Hepatocyte (in vitro differentiated cells): Measurements from ENCODE around the gene RAB37. TPM values are rescaled to one million over a fixed set of nuclear protein-coding genes. Genes with fewer than 3 reads are reported as not detected.

Experiments used
- DNase-seq: peaks from one replicate; pipeline ENCODE4 v3.0.0-alpha.2; 2016; ENCODE audit warnings: low spot score
- H2AFZ ChIP-seq: fragments of 200-600 bp; sonication (generic); 2 replicates; pipeline ENCODE4 v1.6.0; 2016; ENCODE audit warnings: antibody characterized with exemption, mild to moderate bottlenecking
- H3K27ac ChIP-seq: fragments of 200-600 bp; sonication (generic); 2 replicates; pipeline ENCODE4 v1.5.1; 2016; ENCODE audit warnings: mild to moderate bottlenecking
- H3K27me3 ChIP-seq: fragments of 200-600 bp; sonication (generic); 2 replicates; pipeline ENCODE4 v1.6.1; 2016
- H3K36me3 ChIP-seq: fragments of 200-600 bp; sonication (generic); replicated peaks from 2 replicates; pipeline ENCODE4 v1.5.1; 2016; ENCODE audit warnings: low read depth; ENCODE audit not compliant: insufficient read depth
- H3K4me1 ChIP-seq: fragments of 200-600 bp; sonication (generic); 2 replicates; pipeline ENCODE4 v1.5.1; 2016; ENCODE audit warnings: mild to moderate bottlenecking, moderate library complexity; ENCODE audit not compliant: insufficient read depth
- H3K4me2 ChIP-seq: fragments of 200-600 bp; sonication (generic); 2 replicates; pipeline ENCODE4 v1.6.0; 2016
- H3K4me3 ChIP-seq: fragments of 200-600 bp; sonication (generic); 2 replicates; pipeline ENCODE4 v1.5.1; 2016; ENCODE audit warnings: mild to moderate bottlenecking
- H3K79me2 ChIP-seq: fragments of 200-600 bp; sonication (generic); 2 replicates; pipeline ENCODE4 v1.6.0; 2017; ENCODE audit warnings: mild to moderate bottlenecking
- H3K9me2 ChIP-seq: fragments of 200-600 bp; sonication (generic); replicated peaks from 2 replicates; pipeline ENCODE4 v1.6.0; 2017; ENCODE audit warnings: mild to moderate bottlenecking; ENCODE audit not compliant: insufficient read depth
- H3K9me3 ChIP-seq: fragments of 200-600 bp; sonication (generic); 2 replicates; pipeline ENCODE4 v1.5.1; 2016; ENCODE audit warnings: low read depth, mild to moderate bottlenecking
- H4K20me1 ChIP-seq: fragments of 200-600 bp; sonication (generic); 2 replicates; pipeline ENCODE4 v1.6.0; 2016; ENCODE audit warnings: mild to moderate bottlenecking; ENCODE audit not compliant: insufficient read depth, poor library complexity, severe bottlenecking
- CTCF ChIP-seq: fragments of 200-600 bp; sonication (generic); IDR thresholded peaks from 2 replicates; pipeline ENCODE4 v1.5.1; 2016; ENCODE audit warnings: antibody characterized with exemption, mild to moderate bottlenecking; ENCODE audit not compliant: poor library complexity
- EZH2 ChIP-seq: fragments of 200-600 bp; sonication (generic); IDR thresholded peaks from 2 replicates; pipeline ENCODE4 v1.6.1; 2016; ENCODE audit warnings: antibody characterized with exemption, mild to moderate bottlenecking, borderline replicate concordance
- EZH2phosphoT487 ChIP-seq: fragments of 200-600 bp; sonication (generic); IDR thresholded peaks from one replicate; pipeline ENCODE4 v1.6.1; 2018; ENCODE audit warnings: antibody characterized with exemption, mild to moderate bottlenecking, low read depth, moderate library complexity; ENCODE audit not compliant: unreplicated experiment, severe bottlenecking
- WGBS: methylation state at CpG from one replicate; pipeline ENCODE4 v1.1.6; 2016; ENCODE audit warnings: low lambda C conversion rate; ENCODE audit errors: missing lambda C conversion rate; 5-methylcytosine and 5-hydroxymethylcytosine counted together
- polyA plus RNA-seq: library from polyadenylated mRNA; unstranded; fragments of >200 nt; fragmentation: Nextera tagmentation; extraction: Ambion mirVana; gene quantifications from 2 replicates; pipeline ENCODE4 v1.2.1, GENCODE V29; 2016
- total RNA-seq: library from RNA; depleted of rRNA; stranded (reverse); fragments of >200 nt; gene quantifications from 2 replicates; pipeline ENCODE4 v1.2.3, GENCODE V29; 2014

The RAB37 gene
- total and polyA plus RNA-seq, 2 experiments from 2014 or later = 6.1 to 7.0 TPM

GRCh38 chr17:74790161-74791058, 53.4 kb downstream of the RAB37 start:
- no peak for TF ChIP-seq EZH2
- no peak for TF ChIP-seq CTCF
- TF ChIP-seq EZH2phosphoT487 = no peak
- H3K9me3 ChIP-seq = no peaks in the 10 kb centered on the region
- no peak overlapping the region for H2AFZ ChIP-seq
- H3K9me2 ChIP-seq = no peaks in the 10 kb centered on the region
- H4K20me1 ChIP-seq = no peaks in the 10 kb centered on the region
- WGBS = 92% methylated on average over 21 of the region's 21 CpGs
- H3K36me3 ChIP-seq = no peaks in the 10 kb centered on the region
- H3K27me3 ChIP-seq = no peaks in the 10 kb centered on the region
- no peak overlapping the region for H3K27ac ChIP-seq
- no peaks in the 10 kb centered on the region for H3K4me1 ChIP-seq
- no peak overlapping the region for H3K4me3 ChIP-seq
- no peak overlapping the region for H3K4me2 ChIP-seq
- DNase-seq = no peak
- H3K79me2 ChIP-seq = no peaks in the 10 kb centered on the region

GRCh38 chr17:74792586-74793105, 55.6 kb downstream of the RAB37 start:
- no peaks in the 10 kb centered on the region for H3K9me3 ChIP-seq
- H3K27me3 ChIP-seq = no peaks in the 10 kb centered on the region
- no peak for DNase-seq
- 95% methylated on average over 12 of the region's 12 CpGs for WGBS
- no peaks in the 10 kb centered on the region for H4K20me1 ChIP-seq
- TF ChIP-seq EZH2 (no peak), CTCF (no peak), EZH2phosphoT487 (no peak)
- H3K4me2 ChIP-seq = no peak overlapping the region
- no peak overlapping the region for H3K27ac ChIP-seq
- H3K9me2 ChIP-seq = no peaks in the 10 kb centered on the region
- no peaks in the 10 kb centered on the region for H3K4me1 ChIP-seq
- no peaks in the 10 kb centered on the region for H3K79me2 ChIP-seq
- no peak overlapping the region for H2AFZ ChIP-seq
- H3K36me3 ChIP-seq = no peaks in the 10 kb centered on the region
- no peak overlapping the region for H3K4me3 ChIP-seq

- no peak overlapping the region for H3K4me2 ChIP-seq
- H3K9me3 ChIP-seq = no peaks in the 10 kb centered on the region
- no peak overlapping the region for H3K27ac ChIP-seq
- H3K4me3 ChIP-seq = no peak overlapping the region
- H3K36me3 ChIP-seq = no peaks in the 10 kb centered on the region
- H3K4me1 ChIP-seq = no peaks in the 10 kb centered on the region
- H2AFZ ChIP-seq = no peak overlapping the region
- H3K79me2 ChIP-seq = no peaks in the 10 kb centered on the region
- H3K27me3 ChIP-seq = no peaks in the 10 kb centered on the region
- H4K20me1 ChIP-seq = no peaks in the 10 kb centered on the region
- DNase-seq = no peak
- TF ChIP-seq EZH2phosphoT487 = no peak
- no peak for TF ChIP-seq EZH2
- TF ChIP-seq CTCF = no peak
- no peaks in the 10 kb centered on the region for H3K9me2 ChIP-seq
- 96% methylated on average over 18 of the region's 18 CpGs for WGBS
Measured at GRCh38 chr17:74795327-74796020, 58.4 kb downstream of the RAB37 start.
